HepG2 (cell line): ENCODE measurements around the gene CA4. TPM values are rescaled to one million over a fixed set of nuclear protein-coding genes. Genes with fewer than 3 reads are reported as not detected.

ENCODE experiments used
- ATAC-seq: fragments of 200-7000 bp; cut with Tn5 transposase; 3 replicates; pipeline ENCODE4 v1.9.1; 2020; ENCODE audit warnings: mild to moderate bottlenecking, moderate library complexity
- BruUV-seq: library from RNA; stranded (reverse); fragments of 400-500 nt; replicated peaks from 2 replicates; lab custom pipeline; 2021; lab: Mats Ljungman, UMichigan
- CTCF ChIA-PET: fragments of 300-600 bp; formaldehyde crosslinking; extraction: SDS; loops from one replicate; lab custom pipeline; 2021; ENCODE audit warnings: low total read pairs, inconsistent platforms, low intra/inter-chr PET ratio; lab: Yijun Ruan, JAX
- POLR2A ChIA-PET: fragments of 350-600 bp; sonication (Branson Sonifier 250); formaldehyde crosslinking; loops from one replicate; lab custom pipeline; 2020; ENCODE audit warnings: antibody characterized with exemption, inconsistent platforms; lab: Yijun Ruan, JAX
- DNase-seq: peaks from one replicate; pipeline ENCODE4 v3.0.0-alpha.2; 2015; ENCODE audit warnings: low spot score
- FAIRE-seq: peaks from 3 replicates; lab custom pipeline; 2011; peaks lifted over from hg19 to GRCh38; lab: Jason Lieb, UNC
- H2AFZ ChIP-seq: one replicate; pipeline ENCODE4 v1.6.1; 2011; ENCODE audit warnings: low read length, inconsistent platforms
- H3K27ac ChIP-seq: fragments of 300-600 bp; 3 replicates; pipeline ENCODE4 v1.8.0; 2011; ENCODE audit warnings: mixed run types, mild to moderate bottlenecking, mixed read lengths, low read length, inconsistent platforms; ENCODE audit not compliant: insufficient read depth; ENCODE audit errors: extremely low read length
- H3K27me3 ChIP-seq, 2 experiments: fragments of 200-600 bp in 1 of 2; 2 replicates in 1 of 2; 3 replicates in 1 of 2; pipeline versions ENCODE4 v1.6.0 to v1.8.0; 2011; ENCODE audit warnings: low read length in 2 of 2, mild to moderate bottlenecking in 2 of 2, moderate library complexity in 2 of 2, inconsistent platforms in 1 of 2; ENCODE audit not compliant: insufficient read depth in 2 of 2, control insufficient read depth in 1 of 2
- H3K36me3 ChIP-seq, 2 experiments: fragments of 200-600 bp in 1 of 2; replicated peaks in 1 of 2; 2 replicates in 1 of 2; 3 replicates in 1 of 2; pipeline versions ENCODE4 v1.5.1 to v1.8.0; 2011; ENCODE audit warnings: low read length in 2 of 2, inconsistent platforms in 1 of 2; ENCODE audit not compliant: insufficient read depth in 2 of 2, control insufficient read depth in 1 of 2
- H3K4me1 ChIP-seq: 2 replicates; pipeline ENCODE4 v1.5.1; 2012; ENCODE audit warnings: low read length, inconsistent platforms; ENCODE audit not compliant: insufficient read depth
- H3K4me2 ChIP-seq: 2 replicates; pipeline ENCODE4 v1.6.0; 2011; ENCODE audit warnings: low read depth, low read length, inconsistent platforms
- H3K4me3 ChIP-seq, 3 experiments: fragments of 200-600 bp in 1 of 3; sonication (generic), shearing (Covaris generic) in 1 of 3; replicated peaks in 1 of 3; 2 replicates each; pipeline ENCODE4 v1.5.1; 2011 to 2016; ENCODE audit warnings: low read length in 3 of 3, inconsistent platforms in 2 of 3, low read depth in 2 of 3, mild to moderate bottlenecking in 2 of 3, control low read depth in 1 of 3, mixed read lengths in 1 of 3; ENCODE audit not compliant: insufficient read depth in 1 of 3
- H3K79me2 ChIP-seq: one replicate; pipeline ENCODE4 v1.6.1; 2011; ENCODE audit warnings: low read length, inconsistent platforms; ENCODE audit not compliant: insufficient read depth
- H3K9ac ChIP-seq: 2 replicates; pipeline ENCODE4 v1.6.0; 2011; ENCODE audit warnings: mild to moderate bottlenecking, low read depth, low read length, inconsistent platforms; ENCODE audit not compliant: insufficient read depth
- H3K9me3 ChIP-seq: 2 replicates; pipeline ENCODE4 v1.5.1; 2012; ENCODE audit warnings: mild to moderate bottlenecking, low read length
- H4K20me1 ChIP-seq: 2 replicates; pipeline ENCODE4 v1.6.0; 2011; ENCODE audit warnings: inconsistent platforms, mild to moderate bottlenecking, low read length, moderate library complexity; ENCODE audit not compliant: insufficient read depth
- FIP1L1 ChIP-seq: fragments of 200-400 bp; formaldehyde crosslinking; IDR thresholded peaks from 2 replicates; pipeline ENCODE4 v1.6.1; 2018; ENCODE audit warnings: low read depth, mild to moderate bottlenecking, low read length, moderate library complexity, borderline replicate concordance; ENCODE audit not compliant: insufficient read depth
- FOXA1 ChIP-seq, 2 experiments: fragments of 450-650 bp in 1 of 2; sonication (generic) in 1 of 2; formaldehyde crosslinking in 1 of 2; IDR thresholded peaks; 2 replicates each; pipeline versions ENCODE4 v1.4.0 to v1.6.1; 2016 to 2020; ENCODE audit warnings: missing genetic modification reagents in 1 of 2
- FOXA3 ChIP-seq: IDR thresholded peaks from 2 replicates; pipeline ENCODE4 v1.6.1; 2016; ENCODE audit warnings: missing genetic modification reagents, missing compliant biosample characterization
- HOXA7 ChIP-seq: sonication (generic); formaldehyde crosslinking; IDR thresholded peaks from 2 replicates; pipeline ENCODE4 v1.8.1; 2022; ENCODE audit warnings: mild to moderate bottlenecking, missing genetic modification reagents, moderate library complexity
- KDM2A ChIP-seq: sonication (generic); formaldehyde crosslinking; IDR thresholded peaks from 2 replicates; pipeline ENCODE4 v1.4.0; 2020; ENCODE audit warnings: low read depth, missing genetic modification reagents, borderline replicate concordance
- KLF6 ChIP-seq: IDR thresholded peaks from 2 replicates; pipeline ENCODE4 v1.8.0; 2016; ENCODE audit warnings: missing biosample characterization, missing genetic modification reagents
- NFIB ChIP-seq: sonication (generic); formaldehyde crosslinking; IDR thresholded peaks from 2 replicates; pipeline ENCODE4 v1.9.0; 2021; ENCODE audit warnings: missing genetic modification reagents, mild to moderate bottlenecking, borderline replicate concordance
- NFKBIZ ChIP-seq: IDR thresholded peaks from 2 replicates; pipeline ENCODE4 v1.6.1; 2018; ENCODE audit warnings: missing genetic modification reagents, missing compliant biosample characterization
- SAP130 ChIP-seq: IDR thresholded peaks from 2 replicates; pipeline ENCODE4 v1.6.1; 2016; ENCODE audit warnings: low read depth
- SIX1 ChIP-seq: sonication (generic); formaldehyde crosslinking; IDR thresholded peaks from 2 replicates; pipeline ENCODE4 v1.4.0; 2020; ENCODE audit warnings: missing genetic modification reagents, borderline replicate concordance
- SOX6 ChIP-seq, 2 experiments: fragments of 450-650 bp in 1 of 2; sonication (generic) in 1 of 2; formaldehyde crosslinking in 1 of 2; IDR thresholded peaks; 2 replicates each; pipeline versions ENCODE4 v1.4.0 to v1.6.1; 2017 to 2020; ENCODE audit warnings: antibody characterized with exemption in 1 of 2, mild to moderate bottlenecking in 1 of 2, missing genetic modification reagents in 1 of 2
- TBX2 ChIP-seq: sonication (generic); formaldehyde crosslinking; IDR thresholded peaks from 2 replicates; pipeline ENCODE4 v1.5.0; 2020; ENCODE audit warnings: missing genetic modification reagents, mild to moderate bottlenecking, borderline replicate concordance
- ZNF263 ChIP-seq: sonication (generic); formaldehyde crosslinking; IDR thresholded peaks from 2 replicates; pipeline ENCODE4 v1.4.0; 2020; ENCODE audit warnings: missing genetic modification reagents
- WGBS: methylation state at CpG from one replicate; pipeline ENCODE4 v1.1.6; 2017; ENCODE audit warnings: low lambda C conversion rate; 5-methylcytosine and 5-hydroxymethylcytosine counted together
- in situ Hi-C: cut with HindIII; loops from 2 replicates; pipeline ENCODE4 v1.10.0; 2017; ENCODE audit warnings: low pct_unique_long_range_greater_than_20kb; ENCODE audit not compliant: extremely low pct_ligation_motif_present
- intact Hi-C: fragments of 100-400 bp; cut with micrococcal nuclease; formaldehyde crosslinking; loops from one replicate; pipeline ENCODE4 v1.10.0; 2022; ENCODE audit not compliant: unreplicated experiment
- polyA plus RNA-seq, 8 experiments: library from polyadenylated mRNA; depleted of rRNA in 3 of 8; stranded (reverse) in 7 of 8; unstranded in 1 of 8; fragments of >200 nt; fragmentation: Illumina TruSeq in 4 of 8; extraction: Trizol in 4 of 8; gene quantifications; 2 replicates each; pipeline versions ENCODE4 v1.2.1 to v1.2.3, GENCODE V29; 2011 to 2016; ENCODE audit warnings: low read depth in 4 of 8, missing spikeins in 1 of 8, mixed read lengths in 1 of 8; ENCODE audit not compliant: insufficient read depth in 1 of 8
- total RNA-seq, 5 experiments: library from RNA; depleted of rRNA; stranded (reverse); fragments of >200 nt; fragmentation: Illumina TruSeq; extraction: Trizol; gene quantifications; 2 replicates each; pipeline ENCODE4 v1.2.3, GENCODE V29; 2016; ENCODE audit warnings: low read depth in 1 of 5
- TF ChIP-seq, protein P1 (sequence below): IDR thresholded peaks from 2 replicates; pipeline ENCODE4 v1.6.1; 2012; ENCODE audit warnings: inconsistent platforms
- TF ChIP-seq, protein P2 (sequence below): sonication (generic); formaldehyde crosslinking; IDR thresholded peaks from 2 replicates; pipeline ENCODE4; 2020; ENCODE audit warnings: missing genetic modification reagents, mild to moderate bottlenecking, borderline replicate concordance
- TF ChIP-seq, protein P3 (sequence below): sonication (generic); formaldehyde crosslinking; IDR thresholded peaks from 2 replicates; pipeline ENCODE4 v1.4.0; 2020; ENCODE audit warnings: missing genetic modification reagents, mild to moderate bottlenecking, borderline replicate concordance
- TF ChIP-seq, protein P4 (sequence below): sonication (generic); formaldehyde crosslinking; IDR thresholded peaks from 2 replicates; pipeline ENCODE4 v1.4.0; 2020; ENCODE audit warnings: missing genetic modification reagents

The CA4 gene
- total and polyA plus RNA-seq, 2 of the 13 experiments (the other 11 are each of a cell fraction or from before 2014, with no cell fraction given), result not detected

GRCh38 chr17:60170835-60171752 is 21.3 kb downstream of the CA4 start:
- in situ Hi-C loops, result no loop called here
- no peaks in the 10 kb centered on the region for H3K79me2 ChIP-seq
- no peak overlapping the region for H3K27ac ChIP-seq
- no TSS peak for BruUV-seq
- no peaks in the 10 kb centered on the region for H3K36me3 ChIP-seq
- WGBS, result 26% methylated on average over 8 of the region's 8 CpGs
- intact Hi-C loops, result loop anchor here (1.0 kb wide), 1 partner anchor 8 kb away; no protein-coding TSS in a partner anchor
- H3K9me3 ChIP-seq, result no peaks in the 10 kb centered on the region
- no peaks in the 10 kb centered on the region for H3K27me3 ChIP-seq
- ChIA-PET CTCF (no interaction called here), POLR2A (interaction anchor here (1.2 to 1.7 kb wide), 3 partner anchors 8 to 221 kb away, joined by 3 to 6 read pairs (median 3); partner anchors contain the start of genes RNFT1 and USP32)
- H3K4me2 ChIP-seq, result peak overlapping the region; percentile 66
- DNase-seq (no peak), ATAC-seq (peak; percentile 63), FAIRE-seq (no peak)
- H4K20me1 ChIP-seq, result no peaks in the 10 kb centered on the region
- H3K4me1 ChIP-seq, result peaks cover 51% of the 10 kb centered on the region
- H3K9ac ChIP-seq, result no peak overlapping the region
- H2AFZ ChIP-seq, result no peak overlapping the region
- H3K4me3 ChIP-seq, result peak overlapping the region in 1 of 3 experiments; percentile 35; a peak in 1 of 6 replicates
- TF ChIP-seq SOX6 (IDR thresholded peaks at IDR 0.05) (no peak), SOX6 (CRISPR knock-in tag; IDR thresholded peaks at IDR 0.05) (0 out of 2 replicates have a peak, but pooled peaks have one; percentile 2), HOXA7 (CRISPR knock-in tag) (0 out of 2 replicates have a peak, but pooled peaks have one; percentile 23), ZNF263 (CRISPR knock-in tag) (peak; percentile 83), TBX2 (CRISPR knock-in tag) (peak; percentile 32; the same call in 1 of the 2 replicates), SIX1 (CRISPR knock-in tag) (no peak), FOXA3 (CRISPR knock-in tag) (no peak), NFIB (CRISPR knock-in tag) (0 out of 2 replicates have a peak, but pooled peaks have one; percentile 31), FOXA1 (IDR thresholded peaks at IDR 0.05) (no peak), FOXA1 (CRISPR knock-in tag; IDR thresholded peaks at IDR 0.05) (peak; percentile 1; the same call in 1 of the 2 replicates), KDM2A (CRISPR knock-in tag) (0 out of 2 replicates have a peak, but pooled peaks have one; percentile 16), SAP130 (CRISPR knock-in tag) (0 out of 2 replicates have a peak, but pooled peaks have one; percentile 16), NFKBIZ (0 out of 2 replicates have a peak, but pooled peaks have one; percentile 59), FIP1L1 (no peak), KLF6 (CRISPR knock-in tag) (0 out of 2 replicates have a peak, but pooled peaks have one; percentile 61)
- TF ChIP-seq, protein P1, sequence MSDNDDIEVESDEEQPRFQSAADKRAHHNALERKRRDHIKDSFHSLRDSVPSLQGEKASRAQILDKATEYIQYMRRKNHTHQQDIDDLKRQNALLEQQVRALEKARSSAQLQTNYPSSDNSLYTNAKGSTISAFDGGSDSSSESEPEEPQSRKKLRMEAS, result 0 out of 2 replicates have a peak, but pooled peaks have one; percentile 9
- TF ChIP-seq, protein P2, sequence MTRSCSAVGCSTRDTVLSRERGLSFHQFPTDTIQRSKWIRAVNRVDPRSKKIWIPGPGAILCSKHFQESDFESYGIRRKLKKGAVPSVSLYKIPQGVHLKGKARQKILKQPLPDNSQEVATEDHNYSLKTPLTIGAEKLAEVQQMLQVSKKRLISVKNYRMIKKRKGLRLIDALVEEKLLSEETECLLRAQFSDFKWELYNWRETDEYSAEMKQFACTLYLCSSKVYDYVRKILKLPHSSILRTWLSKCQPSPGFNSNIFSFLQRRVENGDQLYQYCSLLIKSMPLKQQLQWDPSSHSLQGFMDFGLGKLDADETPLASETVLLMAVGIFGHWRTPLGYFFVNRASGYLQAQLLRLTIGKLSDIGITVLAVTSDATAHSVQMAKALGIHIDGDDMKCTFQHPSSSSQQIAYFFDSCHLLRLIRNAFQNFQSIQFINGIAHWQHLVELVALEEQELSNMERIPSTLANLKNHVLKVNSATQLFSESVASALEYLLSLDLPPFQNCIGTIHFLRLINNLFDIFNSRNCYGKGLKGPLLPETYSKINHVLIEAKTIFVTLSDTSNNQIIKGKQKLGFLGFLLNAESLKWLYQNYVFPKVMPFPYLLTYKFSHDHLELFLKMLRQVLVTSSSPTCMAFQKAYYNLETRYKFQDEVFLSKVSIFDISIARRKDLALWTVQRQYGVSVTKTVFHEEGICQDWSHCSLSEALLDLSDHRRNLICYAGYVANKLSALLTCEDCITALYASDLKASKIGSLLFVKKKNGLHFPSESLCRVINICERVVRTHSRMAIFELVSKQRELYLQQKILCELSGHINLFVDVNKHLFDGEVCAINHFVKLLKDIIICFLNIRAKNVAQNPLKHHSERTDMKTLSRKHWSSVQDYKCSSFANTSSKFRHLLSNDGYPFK, result peak; percentile 7; the same call in 1 of the 2 replicates
- TF ChIP-seq, protein P3, sequence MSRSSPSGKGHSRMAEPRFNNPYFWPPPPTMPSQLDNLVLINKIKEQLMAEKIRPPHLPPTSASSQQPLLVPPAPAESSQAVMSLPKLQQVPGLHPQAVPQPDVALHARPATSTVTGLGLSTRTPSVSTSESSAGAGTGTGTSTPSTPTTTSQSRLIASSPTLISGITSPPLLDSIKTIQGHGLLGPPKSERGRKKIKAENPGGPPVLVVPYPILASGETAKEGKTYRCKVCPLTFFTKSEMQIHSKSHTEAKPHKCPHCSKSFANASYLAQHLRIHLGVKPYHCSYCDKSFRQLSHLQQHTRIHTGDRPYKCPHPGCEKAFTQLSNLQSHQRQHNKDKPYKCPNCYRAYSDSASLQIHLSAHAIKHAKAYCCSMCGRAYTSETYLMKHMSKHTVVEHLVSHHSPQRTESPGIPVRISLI, result no peak
- TF ChIP-seq, protein P4, sequence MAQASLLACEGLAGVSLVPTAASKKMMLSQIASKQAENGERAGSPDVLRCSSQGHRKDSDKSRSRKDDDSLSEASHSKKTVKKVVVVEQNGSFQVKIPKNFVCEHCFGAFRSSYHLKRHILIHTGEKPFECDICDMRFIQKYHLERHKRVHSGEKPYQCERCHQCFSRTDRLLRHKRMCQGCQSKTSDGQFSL, result peak; percentile 54; the same call in 1 of the 2 replicates
